GM12878 (cell line): ENCODE data around the gene MFAP2. TPM values are rescaled to one million over a fixed set of nuclear protein-coding genes. Genes with fewer than 3 reads are reported as not detected.

ENCODE experiments used
- ATAC-seq: fragments of 200-7000 bp; cut with Tn5 transposase; 3 replicates; pipeline ENCODE4 v1.9.1; 2020; ENCODE audit warnings: mild to moderate bottlenecking, moderate library complexity
- BruUV-seq: library from RNA; stranded (reverse); fragments of 400-500 nt; replicated peaks from 2 replicates; lab custom pipeline; 2021; lab: Mats Ljungman, UMichigan
- CTCF ChIA-PET: fragments of 300-600 bp; sonication (Branson Sonifier 250); formaldehyde crosslinking; extraction: SDS; loops from one replicate; lab custom pipeline; 2021; ENCODE audit warnings: inconsistent platforms; lab: Yijun Ruan, JAX
- POLR2A ChIA-PET: fragments of 350-600 bp; formaldehyde crosslinking; extraction: SDS; loops from one replicate; lab custom pipeline; 2021; ENCODE audit warnings: inconsistent platforms; lab: Charles Lee
- RAD21 ChIA-PET: fragments of 300-600 bp; sonication (Branson Sonifier 250); formaldehyde crosslinking; loops from one replicate; lab custom pipeline; 2023; ENCODE audit warnings: antibody characterized with exemption; ENCODE audit not compliant: unreplicated experiment; lab: Charles Lee
- SMC1A ChIA-PET: fragments of 300-600 bp; sonication (Branson Sonifier 250); formaldehyde crosslinking; loops from one replicate; lab custom pipeline; 2023; ENCODE audit not compliant: unreplicated experiment, uncharacterized antibody; lab: Charles Lee
- DNase-seq: peaks from one replicate; pipeline ENCODE4 v3.0.0-alpha.2; 2011; ENCODE audit warnings: low read depth, low spot score
- FAIRE-seq: peaks from 3 replicates; lab custom pipeline; 2011; peaks lifted over from hg19 to GRCh38; lab: Jason Lieb, UNC
- H2AFZ ChIP-seq: 2 replicates; pipeline ENCODE4 v1.6.0; 2011; ENCODE audit warnings: low read depth, low read length, control low read depth; ENCODE audit not compliant: control insufficient read depth
- H3K27ac ChIP-seq: 2 replicates; pipeline ENCODE4 v1.5.1; 2011; ENCODE audit warnings: control low read depth; ENCODE audit not compliant: control insufficient read depth, insufficient read depth
- H3K27me3 ChIP-seq, 2 experiments: replicated peaks in 1 of 2; 2 replicates each; pipeline versions ENCODE4 v1.6.0 to v1.6.1; 2011; ENCODE audit warnings: low read length in 1 of 2; ENCODE audit not compliant: control insufficient read depth in 2 of 2, insufficient read depth in 2 of 2
- H3K36me3 ChIP-seq, 2 experiments: 2 replicates each; pipeline ENCODE4 v1.5.1; 2011; ENCODE audit warnings: low read length in 1 of 2; ENCODE audit not compliant: control insufficient read depth in 2 of 2, insufficient read depth in 2 of 2
- H3K4me1 ChIP-seq: 2 replicates; pipeline ENCODE4 v1.6.1; 2011; ENCODE audit warnings: mild to moderate bottlenecking, low read length, moderate library complexity, mixed read lengths; ENCODE audit not compliant: control insufficient read depth, insufficient read depth
- H3K4me2 ChIP-seq: 2 replicates; pipeline ENCODE4 v1.6.0; 2011; ENCODE audit warnings: control low read depth; ENCODE audit not compliant: control insufficient read depth, insufficient read depth
- H3K4me3 ChIP-seq: fragments of 200-600 bp; sonication (generic); 2 replicates; pipeline ENCODE4 v1.5.1; 2016
- H3K79me2 ChIP-seq: 2 replicates; pipeline ENCODE4 v1.6.0; 2011; ENCODE audit warnings: low read length; ENCODE audit not compliant: control insufficient read depth, insufficient read depth
- H3K9ac ChIP-seq: 2 replicates; pipeline ENCODE4 v1.8.0; 2011; ENCODE audit warnings: low read length, control low read depth, mixed read lengths; ENCODE audit not compliant: control insufficient read depth, insufficient read depth
- H3K9me3 ChIP-seq: replicated peaks from 3 replicates; pipeline ENCODE4 v1.5.1; 2011; ENCODE audit warnings: mild to moderate bottlenecking, low read length; ENCODE audit not compliant: control insufficient read depth, insufficient read depth
- H4K20me1 ChIP-seq: 2 replicates; pipeline ENCODE4 v1.6.0; 2011; ENCODE audit not compliant: control insufficient read depth, insufficient read depth
- CBFB ChIP-seq: IDR thresholded peaks from 2 replicates; pipeline ENCODE4 v1.6.1; 2016; ENCODE audit warnings: antibody characterized with exemption, low read depth
- CBX3 ChIP-seq: fragments of 200-600 bp; sonication (generic); IDR thresholded peaks from 2 replicates; pipeline ENCODE4 v1.6.1; 2016; ENCODE audit warnings: low read depth, borderline replicate concordance
- CEBPB ChIP-seq, 2 experiments: fragments of 150-350 bp in 1 of 2; IDR thresholded peaks; 2 replicates each; pipeline ENCODE4 v1.6.1; 2012 to 2014; ENCODE audit warnings: low read depth in 2 of 2, low read length in 2 of 2, borderline replicate concordance in 1 of 2, inconsistent platforms in 1 of 2
- CHD1 ChIP-seq: IDR thresholded peaks from 2 replicates; pipeline ENCODE4 v1.6.1; 2012; ENCODE audit warnings: low read depth, low read length, improper control_type of control experiment
- CREB1 ChIP-seq: IDR thresholded peaks from 2 replicates; pipeline ENCODE4 v1.6.1; 2012; ENCODE audit warnings: low read depth, mild to moderate bottlenecking, inconsistent platforms
- GABPA ChIP-seq: IDR thresholded peaks from 2 replicates; pipeline ENCODE4 v1.6.1; 2014; ENCODE audit warnings: antibody characterized with exemption, low read depth, mild to moderate bottlenecking, inconsistent platforms
- GATAD2B ChIP-seq: fragments of 450-650 bp; conservative IDR thresholded peaks from 2 replicates; pipeline ENCODE4 v1.6.1; 2017; ENCODE audit warnings: low read depth, mild to moderate bottlenecking, moderate library complexity
- MEF2B ChIP-seq: fragments of 450-650 bp; IDR thresholded peaks from 2 replicates; pipeline ENCODE4 v1.6.1; 2018; ENCODE audit warnings: mild to moderate bottlenecking, moderate library complexity; ENCODE audit not compliant: partially characterized antibody, poor library complexity, severe bottlenecking
- RB1 ChIP-seq: fragments of 450-650 bp; formaldehyde crosslinking; IDR thresholded peaks from 2 replicates; pipeline ENCODE4 v1.6.1; 2017; ENCODE audit warnings: mild to moderate bottlenecking, borderline replicate concordance
- SMAD5 ChIP-seq: IDR thresholded peaks from 2 replicates; pipeline ENCODE4 v1.6.1; 2016; ENCODE audit warnings: antibody characterized with exemption, low read depth
- SREBF2 ChIP-seq: IDR thresholded peaks from 2 replicates; pipeline ENCODE4 v1.6.1; 2012; ENCODE audit warnings: mild to moderate bottlenecking, low read length
- TCF3 ChIP-seq: IDR thresholded peaks from 2 replicates; pipeline ENCODE4 v1.6.1; 2012; ENCODE audit warnings: low read depth, mild to moderate bottlenecking, low read length, borderline replicate concordance; ENCODE audit not compliant: insufficient read depth
- ZNF622 ChIP-seq: fragments of 450-650 bp; IDR thresholded peaks from 2 replicates; pipeline ENCODE4 v1.6.1; 2017; ENCODE audit warnings: mild to moderate bottlenecking, inconsistent platforms
- WGBS: methylation state at CpG from one replicate; pipeline ENCODE4 v1.1.6; 2016; ENCODE audit warnings: low lambda C conversion rate; ENCODE audit not compliant: insufficient replicate concordance, insufficient coverage; ENCODE audit errors: missing lambda C conversion rate; 5-methylcytosine and 5-hydroxymethylcytosine counted together
- in situ Hi-C: fragments of 300-500 bp; cut with MboI; formaldehyde crosslinking; loops from 9 replicates; pipeline ENCODE4 v1.14.3; 2018; ENCODE audit warnings: mixed read lengths
- intact Hi-C: fragments of 100-400 bp; cut with micrococcal nuclease; formaldehyde crosslinking; loops from one replicate; pipeline ENCODE4 v1.14.2; 2022; ENCODE audit not compliant: unreplicated experiment
- polyA plus RNA-seq, 11 experiments: library from polyadenylated mRNA; depleted of rRNA in 4 of 11; unstranded in 6 of 11; stranded (reverse) in 5 of 11; fragments of >200 nt; fragmentation: Nextera tagmentation in 4 of 11; fragmentation: Illumina TruSeq in 1 of 11; extraction: Ambion mirVana in 4 of 11; extraction: Trizol in 1 of 11; gene quantifications; 1 replicate in 1 of 11; 2 replicates in 10 of 11; pipeline versions ENCODE4 v1.2.1 to v1.2.3, GENCODE V29; 2011 to 2016; ENCODE audit warnings: inconsistent platforms in 2 of 11, missing spikeins in 2 of 11, low read depth in 1 of 11
- total RNA-seq, 4 experiments: library from RNA; depleted of rRNA in 3 of 4; stranded (reverse); fragments of >200 nt in 3 of 4; fragmentation: Illumina TruSeq in 1 of 4; extraction: Trizol in 1 of 4; gene quantifications; 2 replicates each; pipeline versions ENCODE4 v1.2.1 to v1.2.3, GENCODE V29; 2013 to 2021

Gene MFAP2
- total and polyA plus RNA-seq, 10 of the 15 experiments (the other 5 are each of a cell fraction or from before 2014, with no cell fraction given), result 0.16 TPM; not detected in 9

DNA sequence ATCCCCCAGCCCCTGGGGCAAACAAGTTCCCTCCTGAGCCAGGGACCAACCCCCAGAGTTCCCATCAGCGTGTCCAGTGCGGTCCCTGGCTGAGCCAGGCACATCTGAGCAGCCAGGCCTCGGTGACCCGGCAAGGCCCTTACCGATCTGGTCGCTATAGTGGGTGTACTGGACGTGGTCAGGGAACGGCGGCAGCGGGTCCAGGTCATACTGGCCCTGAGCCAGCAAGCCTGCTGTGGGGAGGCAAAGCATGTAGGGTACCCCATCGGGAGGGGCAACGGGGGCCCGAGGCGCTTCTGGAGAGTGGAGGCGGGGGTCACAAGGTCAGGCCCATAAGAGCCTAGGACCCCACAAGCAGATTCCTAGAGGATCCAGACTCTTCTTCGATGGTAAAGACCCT, 3.5 kb downstream of the MFAP2 start:
- 40% methylated on average over 16 of the region's 16 CpGs for WGBS
- Histone ChIP-seq H3K79me2 (no peaks in the 10 kb centered on the region), H3K36me3 (no peaks in the 10 kb centered on the region), H3K27me3 (peaks cover 7 to 13% of the 10 kb centered on the region in 2 experiments; a peak in 3 of 4 replicates), H3K4me3 (no peak overlapping the region), H4K20me1 (no peaks in the 10 kb centered on the region), H3K4me2 (no peak overlapping the region), H3K9me3 (no peaks in the 10 kb centered on the region), H3K9ac (no peak overlapping the region), H3K4me1 (no peaks in the 10 kb centered on the region), H3K27ac (no peak overlapping the region), H2AFZ (no peak overlapping the region)
- ATAC-seq, result no peak
- no TSS peak for BruUV-seq
- ChIA-PET POLR2A (no interaction called here), RAD21 (no interaction called here), CTCF (no interaction called here), SMC1A (no interaction called here)
- intact Hi-C loops, result no loop called here
- FAIRE-seq, result no peak
- DNase-seq, result no peak
- no peak for TF ChIP-seq CEBPB (IDR thresholded peaks at IDR 0.05; ENCODE audit: borderline replicate concordance in 1 of 2, low read depth in 2 of 2, low read length in 2 of 2)
- TF ChIP-seq CBX3, result no peak
- no peak for TF ChIP-seq ZNF622
- no peak for TF ChIP-seq SMAD5
- TF ChIP-seq GABPA, result no peak
- no peak for TF ChIP-seq CBFB
- TF ChIP-seq TCF3, result no peak
- no peak for TF ChIP-seq RB1
- no peak for TF ChIP-seq CREB1
- no peak for TF ChIP-seq SREBF2
- no peak for TF ChIP-seq MEF2B
- no peak for TF ChIP-seq CHD1
- no peak for TF ChIP-seq GATAD2B
- in situ Hi-C loops, result no loop called here
